Heart left ventricle (tissue), 13 donors: ENCODE data around the gene MDH1.

Experiments
- POLR2A ChIP-seq, 2 donors: fragments of 450-650 bp; IDR thresholded peaks; one replicate each; pipeline ENCODE4 v1.6.1; 2017; ENCODE audit warnings: antibody characterized with exemption in 2 of 2, mild to moderate bottlenecking in 2 of 2, moderate library complexity in 2 of 2
- TF ChIP-seq, protein P1 (sequence below), 12 donors: fragments of 200-600 bp; sonication (generic) in 4 of 12; IDR thresholded peaks; one replicate each; pipeline versions ENCODE4 v1.5.0 to v1.8.0; 2018 to 2022; ENCODE audit warnings: antibody characterized with exemption in 12 of 12, mild to moderate bottlenecking in 5 of 12
- donor health status: ischemic (EF 13 %, LVEDD 7.1; RV severe dilation, severe dysfunction).
- donor health status: DM: no; HTN: yes; CAD: no.
- donor health status: DM: no; HTN: no; CAD: no.
- donor health status: ischemic (EF 25% LVEDD 6.9; RV normal size, moderate dysfunction).
- donor health status: ischemic (EF 25% LVEDD 5.7; RV mildly dilated, moderate dysfunction).
- donor health status: ischemic (EF 35%, LVEDD 5.7; RV mildly dilated, moderate dysfunction).
- donor health status: nonischemic (EF 11% LVEDD 7.7; RV severe dilation, severe dysfunction).
- donor health status: DM: yes; HTN: yes; CAD: no.
- donor health status: PGD.
- donor health status: ischemic (EF 29% LVEDD 5.4; RV normal size, mild dysfunction).
- donor health status: nonischemic (EF 23%, LVEDD 6.1; RV moderate dilation, normal function).

GRCh38 chr2:63619328-63619727 lies 30.6 kb downstream of the MDH1 start:
- TF ChIP-seq, protein P1, sequence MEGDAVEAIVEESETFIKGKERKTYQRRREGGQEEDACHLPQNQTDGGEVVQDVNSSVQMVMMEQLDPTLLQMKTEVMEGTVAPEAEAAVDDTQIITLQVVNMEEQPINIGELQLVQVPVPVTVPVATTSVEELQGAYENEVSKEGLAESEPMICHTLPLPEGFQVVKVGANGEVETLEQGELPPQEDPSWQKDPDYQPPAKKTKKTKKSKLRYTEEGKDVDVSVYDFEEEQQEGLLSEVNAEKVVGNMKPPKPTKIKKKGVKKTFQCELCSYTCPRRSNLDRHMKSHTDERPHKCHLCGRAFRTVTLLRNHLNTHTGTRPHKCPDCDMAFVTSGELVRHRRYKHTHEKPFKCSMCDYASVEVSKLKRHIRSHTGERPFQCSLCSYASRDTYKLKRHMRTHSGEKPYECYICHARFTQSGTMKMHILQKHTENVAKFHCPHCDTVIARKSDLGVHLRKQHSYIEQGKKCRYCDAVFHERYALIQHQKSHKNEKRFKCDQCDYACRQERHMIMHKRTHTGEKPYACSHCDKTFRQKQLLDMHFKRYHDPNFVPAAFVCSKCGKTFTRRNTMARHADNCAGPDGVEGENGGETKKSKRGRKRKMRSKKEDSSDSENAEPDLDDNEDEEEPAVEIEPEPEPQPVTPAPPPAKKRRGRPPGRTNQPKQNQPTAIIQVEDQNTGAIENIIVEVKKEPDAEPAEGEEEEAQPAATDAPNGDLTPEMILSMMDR (IDR thresholded peaks at IDR 0.05) = no peak
- TF ChIP-seq POLR2A (IDR thresholded peaks at IDR 0.05) = no peak
